Stomach (tissue), 4 donors: ENCODE data around the gene NEIL1.

Experiments used
- CTCF ChIP-seq, 7 experiments: fragments of 450-650 bp in 4 of 7; fragments of 200-600 bp in 3 of 7; sonication (generic) in 3 of 7; IDR thresholded peaks; one replicate each; pipeline ENCODE4 v1.5.1; 2016 to 2019; ENCODE audit warnings: antibody characterized with exemption in 7 of 7, control low read depth in 2 of 7, mild to moderate bottlenecking in 1 of 7
- EP300 ChIP-seq: sonication (generic); formaldehyde crosslinking; IDR thresholded peaks from one replicate; pipeline ENCODE4 v1.6.1; 2017; ENCODE audit warnings: antibody characterized with exemption
- POLR2A ChIP-seq, 4 donors: fragments of 450-650 bp; IDR thresholded peaks; one replicate each; pipeline ENCODE4 v1.6.1; 2016; ENCODE audit warnings: antibody characterized with exemption in 4 of 4, control low read depth in 2 of 4, mild to moderate bottlenecking in 1 of 4, moderate library complexity in 1 of 4
- POLR2AphosphoS5 ChIP-seq, 3 donors: sonication (generic); formaldehyde crosslinking; IDR thresholded peaks; one replicate each; pipeline ENCODE4 v1.6.1; 2016; ENCODE audit warnings: antibody characterized with exemption in 3 of 3

- no peak for TF ChIP-seq CTCF (IDR thresholded peaks at IDR 0.05)
- TF ChIP-seq EP300, result no peak
- no peak for TF ChIP-seq POLR2AphosphoS5 (IDR thresholded peaks at IDR 0.05)
- no peak for TF ChIP-seq POLR2A (IDR thresholded peaks at IDR 0.05)
Measured at GRCh38 chr15:75328493-75329314, 18.1 kb upstream of the NEIL1 start.
